Breast epithelium (tissue), 3 donors: Measurements from ENCODE around the gene MAP3K12.

Experiments used
- POLR2A ChIP-seq: fragments of 450-650 bp; IDR thresholded peaks from one replicate; pipeline ENCODE4 v1.6.1; 2016; ENCODE audit warnings: antibody characterized with exemption, mild to moderate bottlenecking, moderate library complexity
- POLR2AphosphoS5 ChIP-seq, 3 donors: sonication (generic); formaldehyde crosslinking; IDR thresholded peaks; one replicate each; pipeline ENCODE4 v1.6.1; 2017; ENCODE audit warnings: antibody characterized with exemption in 3 of 3
- TF ChIP-seq, protein P1 (sequence below), 3 donors: fragments of 450-650 bp; IDR thresholded peaks; one replicate each; pipeline ENCODE4 v1.5.1; 2016 to 2017; ENCODE audit warnings: antibody characterized with exemption in 3 of 3, mild to moderate bottlenecking in 3 of 3, moderate library complexity in 3 of 3

DNA sequence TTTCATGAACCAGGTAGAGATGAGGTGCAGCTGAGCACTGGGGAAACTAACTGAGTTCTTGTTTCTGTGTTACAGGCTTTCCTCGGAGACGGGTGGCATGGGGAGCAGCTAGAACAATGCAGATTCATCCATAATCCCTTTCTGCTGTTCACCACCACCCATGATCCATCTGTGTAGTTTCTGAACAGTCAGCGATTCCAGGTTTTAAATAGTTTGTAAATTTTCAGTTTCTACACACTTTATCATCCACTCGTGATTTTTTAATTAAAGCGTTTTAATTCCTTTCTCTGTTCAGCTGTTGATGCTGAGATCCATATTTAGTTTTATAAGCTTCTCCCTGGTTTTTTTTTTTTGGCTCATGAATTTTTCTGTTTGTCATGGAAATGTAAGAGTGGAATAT lies 19.9 kb downstream of the MAP3K12 start:
- TF ChIP-seq POLR2A (no peak), POLR2AphosphoS5 (IDR thresholded peaks at IDR 0.05) (no peak)
- TF ChIP-seq, protein P1, sequence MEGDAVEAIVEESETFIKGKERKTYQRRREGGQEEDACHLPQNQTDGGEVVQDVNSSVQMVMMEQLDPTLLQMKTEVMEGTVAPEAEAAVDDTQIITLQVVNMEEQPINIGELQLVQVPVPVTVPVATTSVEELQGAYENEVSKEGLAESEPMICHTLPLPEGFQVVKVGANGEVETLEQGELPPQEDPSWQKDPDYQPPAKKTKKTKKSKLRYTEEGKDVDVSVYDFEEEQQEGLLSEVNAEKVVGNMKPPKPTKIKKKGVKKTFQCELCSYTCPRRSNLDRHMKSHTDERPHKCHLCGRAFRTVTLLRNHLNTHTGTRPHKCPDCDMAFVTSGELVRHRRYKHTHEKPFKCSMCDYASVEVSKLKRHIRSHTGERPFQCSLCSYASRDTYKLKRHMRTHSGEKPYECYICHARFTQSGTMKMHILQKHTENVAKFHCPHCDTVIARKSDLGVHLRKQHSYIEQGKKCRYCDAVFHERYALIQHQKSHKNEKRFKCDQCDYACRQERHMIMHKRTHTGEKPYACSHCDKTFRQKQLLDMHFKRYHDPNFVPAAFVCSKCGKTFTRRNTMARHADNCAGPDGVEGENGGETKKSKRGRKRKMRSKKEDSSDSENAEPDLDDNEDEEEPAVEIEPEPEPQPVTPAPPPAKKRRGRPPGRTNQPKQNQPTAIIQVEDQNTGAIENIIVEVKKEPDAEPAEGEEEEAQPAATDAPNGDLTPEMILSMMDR (IDR thresholded peaks at IDR 0.05) = no peak
